ENCODE results near the gene ARL6IP1.

DNA sequence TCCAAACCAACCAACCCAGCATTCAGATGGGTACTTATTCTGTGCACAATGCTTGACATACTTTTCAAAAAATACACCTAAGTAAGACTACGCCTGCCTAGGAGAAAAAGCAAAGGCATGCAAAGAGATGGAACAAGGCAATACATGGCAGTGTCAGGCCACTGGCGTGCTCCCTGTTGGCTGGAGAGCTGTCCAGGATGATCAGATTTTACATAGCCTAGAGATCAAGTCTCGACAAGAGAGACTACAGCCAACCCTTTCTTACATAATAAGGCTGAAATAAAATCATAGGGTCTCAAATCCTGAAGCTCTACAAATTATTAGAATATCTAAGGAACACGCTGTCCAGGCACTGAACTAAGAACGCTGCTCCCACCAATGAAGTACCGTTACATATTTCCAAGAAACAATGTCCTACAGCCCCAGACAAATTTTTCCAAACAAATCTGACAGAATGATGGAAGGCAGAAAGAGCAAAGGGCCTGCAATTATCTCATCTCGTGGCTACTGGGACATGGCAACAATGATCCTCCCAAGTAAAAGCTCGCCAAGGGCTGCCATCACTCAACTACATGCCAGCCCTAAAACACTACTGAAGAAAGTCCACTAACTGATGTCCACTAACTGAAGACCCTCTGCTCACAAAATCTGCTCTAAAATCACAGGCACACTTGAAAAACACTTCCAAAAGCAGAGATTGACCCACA is 16.3 kb downstream of the ARL6IP1 start:
- TF ChIP-seq, protein P1, sequence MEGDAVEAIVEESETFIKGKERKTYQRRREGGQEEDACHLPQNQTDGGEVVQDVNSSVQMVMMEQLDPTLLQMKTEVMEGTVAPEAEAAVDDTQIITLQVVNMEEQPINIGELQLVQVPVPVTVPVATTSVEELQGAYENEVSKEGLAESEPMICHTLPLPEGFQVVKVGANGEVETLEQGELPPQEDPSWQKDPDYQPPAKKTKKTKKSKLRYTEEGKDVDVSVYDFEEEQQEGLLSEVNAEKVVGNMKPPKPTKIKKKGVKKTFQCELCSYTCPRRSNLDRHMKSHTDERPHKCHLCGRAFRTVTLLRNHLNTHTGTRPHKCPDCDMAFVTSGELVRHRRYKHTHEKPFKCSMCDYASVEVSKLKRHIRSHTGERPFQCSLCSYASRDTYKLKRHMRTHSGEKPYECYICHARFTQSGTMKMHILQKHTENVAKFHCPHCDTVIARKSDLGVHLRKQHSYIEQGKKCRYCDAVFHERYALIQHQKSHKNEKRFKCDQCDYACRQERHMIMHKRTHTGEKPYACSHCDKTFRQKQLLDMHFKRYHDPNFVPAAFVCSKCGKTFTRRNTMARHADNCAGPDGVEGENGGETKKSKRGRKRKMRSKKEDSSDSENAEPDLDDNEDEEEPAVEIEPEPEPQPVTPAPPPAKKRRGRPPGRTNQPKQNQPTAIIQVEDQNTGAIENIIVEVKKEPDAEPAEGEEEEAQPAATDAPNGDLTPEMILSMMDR (IDR thresholded peaks at IDR 0.05) = no peak
- TF ChIP-seq EP300 (IDR thresholded peaks at IDR 0.05) = no peak

Measured in upper lobe of left lung (tissue), 4 donors.